H1 (cell line): Measurements from ENCODE around the gene LYPD3. TPM values are rescaled to one million over a fixed set of nuclear protein-coding genes. Genes with fewer than 3 reads are reported as not detected.

Experiments
- CHD2 ChIP-seq: IDR thresholded peaks from 2 replicates; pipeline ENCODE4 v1.6.1; 2012; ENCODE audit warnings: low read length, improper control_type of control experiment
- EZH2 ChIP-seq: fragments of 200-600 bp; sonication (generic); IDR thresholded peaks from 2 replicates; pipeline ENCODE4 v1.7.1; 2012; ENCODE audit warnings: low read depth, mild to moderate bottlenecking, moderate library complexity, low read length, inconsistent platforms; ENCODE audit not compliant: severe bottlenecking
- JUN ChIP-seq: IDR thresholded peaks from 2 replicates; pipeline ENCODE4 v1.6.1; 2011; ENCODE audit warnings: low read depth, mild to moderate bottlenecking, improper control_type of control experiment, low read length
- KDM1A ChIP-seq: fragments of 200-600, 300-600 bp; sonication (generic); IDR thresholded peaks from 2 replicates; pipeline ENCODE4 v1.7.1; 2016; ENCODE audit warnings: mild to moderate bottlenecking, low read length, borderline replicate concordance
- KDM5A ChIP-seq: fragments of 200-600 bp; IDR thresholded peaks from 2 replicates; pipeline ENCODE4 v1.7.1; 2012; ENCODE audit warnings: mild to moderate bottlenecking, low read length, inconsistent platforms, mixed read lengths
- POLR2A ChIP-seq, 2 experiments: IDR thresholded peaks; 1 replicate in 1 of 2; 2 replicates in 1 of 2; pipeline ENCODE4 v1.6.1; 2011; ENCODE audit warnings: low read depth in 2 of 2, low read length in 2 of 2, mild to moderate bottlenecking in 2 of 2; ENCODE audit errors: control extremely low read depth in 1 of 2
- POLR2AphosphoS5 ChIP-seq: IDR thresholded peaks from 2 replicates; pipeline ENCODE4 v1.6.1; 2011; ENCODE audit warnings: low read depth, low read length
- SRF ChIP-seq: IDR thresholded peaks from 2 replicates; pipeline ENCODE4 v1.6.1; 2011; ENCODE audit warnings: mild to moderate bottlenecking, low read depth, low read length, moderate library complexity
- TAF7 ChIP-seq: optimal IDR thresholded peaks from 2 replicates; pipeline ENCODE3; 2011; ENCODE audit warnings: low read depth, mild to moderate bottlenecking, inconsistent platforms, low read length, moderate library complexity, borderline replicate concordance
- TBP ChIP-seq: IDR thresholded peaks from 2 replicates; pipeline ENCODE4 v1.6.1; 2011; ENCODE audit warnings: low read depth, low read length, improper control_type of control experiment
- polyA plus RNA-seq, 7 experiments: library from polyadenylated mRNA; depleted of rRNA in 3 of 7; stranded (reverse) in 5 of 7; unstranded in 2 of 7; fragments of >200 nt in 5 of 7; fragments of 200-250 nt in 2 of 7; gene quantifications; 1 replicate in 5 of 7; 2 replicates in 1 of 7; 4 replicates in 1 of 7; pipeline versions ENCODE4 v1.2.1 to v1.2.3, GENCODE V29; 2011 to 2013; ENCODE audit warnings: missing spikeins in 2 of 7, mixed read lengths in 2 of 7
- total RNA-seq: library from RNA; stranded (reverse); fragmentation: NEBNext Ultra II Directional; extraction: Animal tissue kit (Norgen Biotek cat#: 25700); gene quantifications from 2 replicates; pipeline ENCODE4 v1.2.1, GENCODE V29; 2021
- TF ChIP-seq, protein P1 (sequence below): fragments of 300-600 bp; sonication (generic); IDR thresholded peaks from 2 replicates; pipeline ENCODE4 v1.7.1; 2012; ENCODE audit warnings: low read length, moderate library complexity, mild to moderate bottlenecking, inconsistent platforms; ENCODE audit not compliant: insufficient replicate concordance

Gene LYPD3
- total and polyA plus RNA-seq, 2 of the 8 experiments (the other 6 are each of a cell fraction or from before 2014, with no cell fraction given) = 4.1 to 16.4 TPM

GRCh38 chr19:43455321-43456113 lies 9.9 kb downstream of the LYPD3 start (continued):
- TF ChIP-seq, protein P1, sequence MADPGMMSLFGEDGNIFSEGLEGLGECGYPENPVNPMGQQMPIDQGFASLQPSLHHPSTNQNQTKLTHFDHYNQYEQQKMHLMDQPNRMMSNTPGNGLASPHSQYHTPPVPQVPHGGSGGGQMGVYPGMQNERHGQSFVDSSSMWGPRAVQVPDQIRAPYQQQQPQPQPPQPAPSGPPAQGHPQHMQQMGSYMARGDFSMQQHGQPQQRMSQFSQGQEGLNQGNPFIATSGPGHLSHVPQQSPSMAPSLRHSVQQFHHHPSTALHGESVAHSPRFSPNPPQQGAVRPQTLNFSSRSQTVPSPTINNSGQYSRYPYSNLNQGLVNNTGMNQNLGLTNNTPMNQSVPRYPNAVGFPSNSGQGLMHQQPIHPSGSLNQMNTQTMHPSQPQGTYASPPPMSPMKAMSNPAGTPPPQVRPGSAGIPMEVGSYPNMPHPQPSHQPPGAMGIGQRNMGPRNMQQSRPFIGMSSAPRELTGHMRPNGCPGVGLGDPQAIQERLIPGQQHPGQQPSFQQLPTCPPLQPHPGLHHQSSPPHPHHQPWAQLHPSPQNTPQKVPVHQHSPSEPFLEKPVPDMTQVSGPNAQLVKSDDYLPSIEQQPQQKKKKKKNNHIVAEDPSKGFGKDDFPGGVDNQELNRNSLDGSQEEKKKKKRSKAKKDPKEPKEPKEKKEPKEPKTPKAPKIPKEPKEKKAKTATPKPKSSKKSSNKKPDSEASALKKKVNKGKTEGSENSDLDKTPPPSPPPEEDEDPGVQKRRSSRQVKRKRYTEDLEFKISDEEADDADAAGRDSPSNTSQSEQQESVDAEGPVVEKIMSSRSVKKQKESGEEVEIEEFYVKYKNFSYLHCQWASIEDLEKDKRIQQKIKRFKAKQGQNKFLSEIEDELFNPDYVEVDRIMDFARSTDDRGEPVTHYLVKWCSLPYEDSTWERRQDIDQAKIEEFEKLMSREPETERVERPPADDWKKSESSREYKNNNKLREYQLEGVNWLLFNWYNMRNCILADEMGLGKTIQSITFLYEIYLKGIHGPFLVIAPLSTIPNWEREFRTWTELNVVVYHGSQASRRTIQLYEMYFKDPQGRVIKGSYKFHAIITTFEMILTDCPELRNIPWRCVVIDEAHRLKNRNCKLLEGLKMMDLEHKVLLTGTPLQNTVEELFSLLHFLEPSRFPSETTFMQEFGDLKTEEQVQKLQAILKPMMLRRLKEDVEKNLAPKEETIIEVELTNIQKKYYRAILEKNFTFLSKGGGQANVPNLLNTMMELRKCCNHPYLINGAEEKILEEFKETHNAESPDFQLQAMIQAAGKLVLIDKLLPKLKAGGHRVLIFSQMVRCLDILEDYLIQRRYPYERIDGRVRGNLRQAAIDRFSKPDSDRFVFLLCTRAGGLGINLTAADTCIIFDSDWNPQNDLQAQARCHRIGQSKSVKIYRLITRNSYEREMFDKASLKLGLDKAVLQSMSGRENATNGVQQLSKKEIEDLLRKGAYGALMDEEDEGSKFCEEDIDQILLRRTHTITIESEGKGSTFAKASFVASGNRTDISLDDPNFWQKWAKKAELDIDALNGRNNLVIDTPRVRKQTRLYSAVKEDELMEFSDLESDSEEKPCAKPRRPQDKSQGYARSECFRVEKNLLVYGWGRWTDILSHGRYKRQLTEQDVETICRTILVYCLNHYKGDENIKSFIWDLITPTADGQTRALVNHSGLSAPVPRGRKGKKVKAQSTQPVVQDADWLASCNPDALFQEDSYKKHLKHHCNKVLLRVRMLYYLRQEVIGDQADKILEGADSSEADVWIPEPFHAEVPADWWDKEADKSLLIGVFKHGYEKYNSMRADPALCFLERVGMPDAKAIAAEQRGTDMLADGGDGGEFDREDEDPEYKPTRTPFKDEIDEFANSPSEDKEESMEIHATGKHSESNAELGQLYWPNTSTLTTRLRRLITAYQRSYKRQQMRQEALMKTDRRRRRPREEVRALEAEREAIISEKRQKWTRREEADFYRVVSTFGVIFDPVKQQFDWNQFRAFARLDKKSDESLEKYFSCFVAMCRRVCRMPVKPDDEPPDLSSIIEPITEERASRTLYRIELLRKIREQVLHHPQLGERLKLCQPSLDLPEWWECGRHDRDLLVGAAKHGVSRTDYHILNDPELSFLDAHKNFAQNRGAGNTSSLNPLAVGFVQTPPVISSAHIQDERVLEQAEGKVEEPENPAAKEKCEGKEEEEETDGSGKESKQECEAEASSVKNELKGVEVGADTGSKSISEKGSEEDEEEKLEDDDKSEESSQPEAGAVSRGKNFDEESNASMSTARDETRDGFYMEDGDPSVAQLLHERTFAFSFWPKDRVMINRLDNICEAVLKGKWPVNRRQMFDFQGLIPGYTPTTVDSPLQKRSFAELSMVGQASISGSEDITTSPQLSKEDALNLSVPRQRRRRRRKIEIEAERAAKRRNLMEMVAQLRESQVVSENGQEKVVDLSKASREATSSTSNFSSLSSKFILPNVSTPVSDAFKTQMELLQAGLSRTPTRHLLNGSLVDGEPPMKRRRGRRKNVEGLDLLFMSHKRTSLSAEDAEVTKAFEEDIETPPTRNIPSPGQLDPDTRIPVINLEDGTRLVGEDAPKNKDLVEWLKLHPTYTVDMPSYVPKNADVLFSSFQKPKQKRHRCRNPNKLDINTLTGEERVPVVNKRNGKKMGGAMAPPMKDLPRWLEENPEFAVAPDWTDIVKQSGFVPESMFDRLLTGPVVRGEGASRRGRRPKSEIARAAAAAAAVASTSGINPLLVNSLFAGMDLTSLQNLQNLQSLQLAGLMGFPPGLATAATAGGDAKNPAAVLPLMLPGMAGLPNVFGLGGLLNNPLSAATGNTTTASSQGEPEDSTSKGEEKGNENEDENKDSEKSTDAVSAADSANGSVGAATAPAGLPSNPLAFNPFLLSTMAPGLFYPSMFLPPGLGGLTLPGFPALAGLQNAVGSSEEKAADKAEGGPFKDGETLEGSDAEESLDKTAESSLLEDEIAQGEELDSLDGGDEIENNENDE = no peak
- TF ChIP-seq POLR2AphosphoS5 (no peak), JUN (no peak), TAF7 (no peak), POLR2A (IDR thresholded peaks at IDR 0.05; ENCODE audit: control extremely low read depth in 1 of 2, low read depth in 2 of 2, low read length in 2 of 2) (no peak), EZH2 (no peak), KDM5A (no peak), KDM1A (no peak), SRF (no peak), TBP (no peak), CHD2 (no peak)
